GM06990 (cell line): Measurements from ENCODE around the gene UQCRH.
"Not testable (repeated sequence)": the region's sequence is repeated elsewhere in the genome, so short reads cannot be mapped to it uniquely, and the experiment has no call there.

Experiments used
- DNase-seq: peaks from one replicate; pipeline ENCODE4 v3.0.0-alpha.2; 2011; ENCODE audit not compliant: insufficient read length; ENCODE audit errors: extremely low read depth
- H3K27me3 ChIP-seq: replicated peaks from 2 replicates; pipeline ENCODE4 v1.6.0; 2011; ENCODE audit warnings: low read length; ENCODE audit not compliant: control insufficient read depth, insufficient read depth
- H3K36me3 ChIP-seq: 2 replicates; pipeline ENCODE4 v1.5.1; 2011; ENCODE audit warnings: low read length; ENCODE audit not compliant: control insufficient read depth, insufficient read depth
- H3K4me3 ChIP-seq: replicated peaks from 2 replicates; pipeline ENCODE4 v1.5.1; 2011; ENCODE audit warnings: low read depth, mild to moderate bottlenecking, control low read depth, low read length
- CTCF ChIP-seq: IDR thresholded peaks from 2 replicates; pipeline ENCODE4 v1.5.1; 2011; ENCODE audit warnings: low read length, control low read depth, mild to moderate bottlenecking, inconsistent platforms; ENCODE audit not compliant: insufficient read depth, poor library complexity, severe bottlenecking

The UQCRH gene

GRCh38 chr1:46343705-46344104 lies 40.2 kb downstream of the UQCRH start:
- Histone ChIP-seq H3K4me3 (no peak overlapping the region), H3K27me3 (no peaks in the 10 kb centered on the region), H3K36me3 (peaks cover 14% of the 10 kb centered on the region)
- TF ChIP-seq CTCF: no peak
- DNase-seq: no peak

GRCh38 chr1:46344481-46344880 lies 41.0 kb downstream of the UQCRH start:
- H3K4me3 ChIP-seq: no peak overlapping the region
- no peak for TF ChIP-seq CTCF
- no peak for DNase-seq
- no peaks in the 10 kb centered on the region for H3K27me3 ChIP-seq
- peaks cover 15% of the 10 kb centered on the region for H3K36me3 ChIP-seq

- peaks cover 17% of the 10 kb centered on the region for H3K36me3 ChIP-seq
- no peak for TF ChIP-seq CTCF
- no peak for DNase-seq
- no peak overlapping the region for H3K4me3 ChIP-seq
- H3K27me3 ChIP-seq: no peaks in the 10 kb centered on the region
Observed at GRCh38 chr1:46345281-46345680, 41.8 kb downstream of the UQCRH start.

- Histone ChIP-seq H3K27me3 (no peaks in the 10 kb centered on the region), H3K36me3 (peaks cover 21% of the 10 kb centered on the region), H3K4me3 (no peak overlapping the region)
- no peak for DNase-seq
- no peak for TF ChIP-seq CTCF
Observed at GRCh38 chr1:46352363-46352762, 48.9 kb downstream of the UQCRH start.

DNA sequence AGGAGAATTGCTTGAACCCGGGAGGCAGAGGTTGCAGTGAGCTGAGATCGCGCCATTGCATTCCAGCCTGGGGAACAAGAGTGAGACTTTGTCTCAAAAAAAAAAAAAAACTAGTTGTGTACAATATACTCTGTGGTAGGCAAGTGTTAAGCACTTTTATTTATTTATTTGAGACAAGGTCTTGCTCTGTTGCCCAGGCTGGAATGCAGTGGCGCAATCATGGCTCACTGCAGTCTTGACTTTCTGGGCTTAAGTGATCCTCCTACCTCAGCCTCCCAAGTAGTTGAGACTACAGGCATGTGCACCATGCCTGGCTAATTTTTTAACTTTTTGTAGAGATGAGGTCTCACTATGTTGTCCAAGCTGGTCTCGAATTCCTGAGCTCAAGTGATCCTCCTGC lies 52.4 kb downstream of the UQCRH start:
- H3K27me3 ChIP-seq, H3K4me3 ChIP-seq, DNase-seq: not testable (repeated sequence)
- H3K36me3 ChIP-seq: peaks cover 18% of the 10 kb centered on the region

GRCh38 chr1:46362158-46362557 lies 58.7 kb downstream of the UQCRH start:
- no peaks in the 10 kb centered on the region for H3K27me3 ChIP-seq
- H3K36me3 ChIP-seq: peaks cover 17% of the 10 kb centered on the region
- TF ChIP-seq CTCF: no peak
- no peak overlapping the region for H3K4me3 ChIP-seq
- no peak for DNase-seq
